Breast epithelium (tissue), 4 donors: ENCODE data around the gene DMD. TPM values are rescaled to one million over a fixed set of nuclear protein-coding genes. Genes with fewer than 3 reads are reported as not detected.

Source experiments
- DNase-seq, 2 donors: peaks; one replicate each; pipeline ENCODE4 v3.0.0-alpha.2; 2019; ENCODE audit warnings: low spot score in 2 of 2
- H3K27ac ChIP-seq, 2 donors: fragments of 200-600 bp; sonication (generic) in 1 of 2; one replicate each; pipeline ENCODE4 v1.5.1; 2016 to 2019; ENCODE audit warnings: mild to moderate bottlenecking in 1 of 2
- H3K27me3 ChIP-seq, 2 donors: fragments of 200-600 bp; sonication (generic) in 1 of 2; one replicate each; pipeline versions ENCODE4 v1.5.1 to v1.6.0; 2017 to 2019; ENCODE audit warnings: control low read depth in 1 of 2, mild to moderate bottlenecking in 1 of 2
- H3K36me3 ChIP-seq: fragments of 200-600 bp; one replicate; pipeline ENCODE4 v1.5.1; 2019
- H3K4me1 ChIP-seq, 2 donors: fragments of 200-600 bp; sonication (generic); one replicate each; pipeline ENCODE4 v1.5.1; 2016 to 2019; ENCODE audit warnings: control low read depth in 1 of 2
- H3K4me3 ChIP-seq, 3 donors: fragments of 200-600 bp; sonication (generic); 1 replicate in 2 of 3; 2 replicates in 1 of 3; pipeline ENCODE4 v1.5.1; 2016 to 2019; ENCODE audit warnings: mild to moderate bottlenecking in 3 of 3, moderate library complexity in 2 of 3
- H3K9me3 ChIP-seq, 2 donors: fragments of 200-600 bp; sonication (generic) in 1 of 2; one replicate each; pipeline ENCODE4 v1.5.1; 2016 to 2019; ENCODE audit warnings: control low read depth in 1 of 2
- POLR2A ChIP-seq: fragments of 450-650 bp; IDR thresholded peaks from one replicate; pipeline ENCODE4 v1.6.1; 2016; ENCODE audit warnings: antibody characterized with exemption, mild to moderate bottlenecking, moderate library complexity
- POLR2AphosphoS5 ChIP-seq, 3 donors: sonication (generic); formaldehyde crosslinking; IDR thresholded peaks; one replicate each; pipeline ENCODE4 v1.6.1; 2017; ENCODE audit warnings: antibody characterized with exemption in 3 of 3
- intact Hi-C: fragments of 100-400 bp; cut with DNase I; formaldehyde crosslinking; loops from one replicate; pipeline ENCODE4 v1.15.1; 2023; ENCODE audit warnings: low total_unique reads
- total RNA-seq, 3 donors: library from RNA; depleted of rRNA; stranded (reverse); fragments of >200 nt; gene quantifications; one replicate each; pipeline ENCODE4 v1.1.0, GENCODE V29; 2016
- TF ChIP-seq, protein P1 (sequence below), 3 donors: fragments of 450-650 bp; IDR thresholded peaks; one replicate each; pipeline ENCODE4 v1.5.1; 2016 to 2017; ENCODE audit warnings: antibody characterized with exemption in 3 of 3, mild to moderate bottlenecking in 3 of 3, moderate library complexity in 3 of 3

Gene DMD
- total RNA-seq, 3 donors from 2014 or later: 57.0 to 135 (median 65.2) TPM

DNA sequence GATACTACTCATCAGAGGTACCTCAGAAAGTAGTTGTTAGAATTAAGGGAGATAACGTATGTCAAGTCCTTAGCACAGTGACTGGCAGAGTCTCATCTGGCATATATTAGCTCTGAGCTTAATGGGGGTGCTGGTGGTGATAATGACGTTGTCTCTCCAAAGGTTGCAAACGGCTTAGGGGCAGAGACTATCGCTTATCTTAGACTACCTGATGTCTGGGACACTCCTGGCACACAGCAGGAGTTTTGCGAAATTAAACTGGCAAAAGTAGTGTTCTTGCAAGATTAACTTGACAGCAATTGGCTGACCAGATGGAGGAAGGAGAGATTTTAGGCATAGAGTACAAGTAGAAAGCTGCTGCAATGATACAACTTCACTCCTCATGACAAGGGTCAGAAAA, 1839.4 kb downstream of the DMD start:
- intact Hi-C loops: no loop called here
- Histone ChIP-seq H3K27me3 (peaks cover 0 to 10% of the 10 kb centered on the region in 2 donors), H3K4me3 (no peak overlapping the region), H3K36me3 (no peaks in the 10 kb centered on the region), H3K4me1 (no peaks in the 10 kb centered on the region), H3K27ac (no peak overlapping the region), H3K9me3 (peaks cover 0 to 5% of the 10 kb centered on the region in 2 donors)
- no peak for TF ChIP-seq POLR2A
- TF ChIP-seq POLR2AphosphoS5 (IDR thresholded peaks at IDR 0.05): no peak
- TF ChIP-seq, protein P1, sequence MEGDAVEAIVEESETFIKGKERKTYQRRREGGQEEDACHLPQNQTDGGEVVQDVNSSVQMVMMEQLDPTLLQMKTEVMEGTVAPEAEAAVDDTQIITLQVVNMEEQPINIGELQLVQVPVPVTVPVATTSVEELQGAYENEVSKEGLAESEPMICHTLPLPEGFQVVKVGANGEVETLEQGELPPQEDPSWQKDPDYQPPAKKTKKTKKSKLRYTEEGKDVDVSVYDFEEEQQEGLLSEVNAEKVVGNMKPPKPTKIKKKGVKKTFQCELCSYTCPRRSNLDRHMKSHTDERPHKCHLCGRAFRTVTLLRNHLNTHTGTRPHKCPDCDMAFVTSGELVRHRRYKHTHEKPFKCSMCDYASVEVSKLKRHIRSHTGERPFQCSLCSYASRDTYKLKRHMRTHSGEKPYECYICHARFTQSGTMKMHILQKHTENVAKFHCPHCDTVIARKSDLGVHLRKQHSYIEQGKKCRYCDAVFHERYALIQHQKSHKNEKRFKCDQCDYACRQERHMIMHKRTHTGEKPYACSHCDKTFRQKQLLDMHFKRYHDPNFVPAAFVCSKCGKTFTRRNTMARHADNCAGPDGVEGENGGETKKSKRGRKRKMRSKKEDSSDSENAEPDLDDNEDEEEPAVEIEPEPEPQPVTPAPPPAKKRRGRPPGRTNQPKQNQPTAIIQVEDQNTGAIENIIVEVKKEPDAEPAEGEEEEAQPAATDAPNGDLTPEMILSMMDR (IDR thresholded peaks at IDR 0.05): no peak
- no peak for DNase-seq

DNA sequence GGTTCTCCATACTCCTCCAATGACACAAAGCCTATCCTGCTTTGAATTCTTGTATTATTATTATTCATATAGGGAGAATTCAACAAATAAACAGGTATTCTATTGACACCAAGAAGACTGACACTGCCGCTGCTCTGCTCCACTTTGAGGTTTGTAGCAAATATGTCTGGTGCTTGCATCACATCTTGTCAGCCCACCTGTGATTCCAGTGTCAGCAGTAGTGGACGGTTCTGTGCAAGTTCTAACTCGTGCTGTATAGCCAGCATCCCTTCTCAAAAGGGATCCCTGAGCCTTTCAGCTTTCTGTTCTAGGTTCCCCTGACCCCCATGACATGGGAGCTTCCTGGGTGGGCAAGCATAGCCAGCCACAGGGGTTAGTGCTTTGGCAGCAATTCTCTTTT, 1843.5 kb downstream of the DMD start:
- no peak overlapping the region for H3K27ac ChIP-seq
- H3K36me3 ChIP-seq: no peaks in the 10 kb centered on the region
- intact Hi-C loops: no loop called here

GRCh38 chrX:31366041-31366440, 1845.3 kb downstream of the DMD start:
- DNase-seq: no peak
- intact Hi-C loops: no loop called here
- no peak overlapping the region for H3K4me3 ChIP-seq
- H3K4me1 ChIP-seq: no peaks in the 10 kb centered on the region
- H3K36me3 ChIP-seq: no peaks in the 10 kb centered on the region
- H3K27ac ChIP-seq: no peak overlapping the region
- TF ChIP-seq, protein P1 (IDR thresholded peaks at IDR 0.05): no peak
- TF ChIP-seq POLR2A (no peak), POLR2AphosphoS5 (IDR thresholded peaks at IDR 0.05) (no peak)
- H3K9me3 ChIP-seq: peaks cover 0 to 5% of the 10 kb centered on the region in 2 donors
- H3K27me3 ChIP-seq: peaks cover 0 to 19% of the 10 kb centered on the region in 2 donors

More for the DNA sequence above, 1843.5 kb downstream of the DMD start:
- no peak for DNase-seq
- Histone ChIP-seq H3K27me3 (peaks cover 0 to 19% of the 10 kb centered on the region in 2 donors), H3K4me1 (no peaks in the 10 kb centered on the region), H3K9me3 (peaks cover 0 to 5% of the 10 kb centered on the region in 2 donors), H3K4me3 (no peak overlapping the region)
- TF ChIP-seq, protein P1 (IDR thresholded peaks at IDR 0.05): no peak
- no peak for TF ChIP-seq POLR2AphosphoS5 (IDR thresholded peaks at IDR 0.05)
- no peak for TF ChIP-seq POLR2A

DNA sequence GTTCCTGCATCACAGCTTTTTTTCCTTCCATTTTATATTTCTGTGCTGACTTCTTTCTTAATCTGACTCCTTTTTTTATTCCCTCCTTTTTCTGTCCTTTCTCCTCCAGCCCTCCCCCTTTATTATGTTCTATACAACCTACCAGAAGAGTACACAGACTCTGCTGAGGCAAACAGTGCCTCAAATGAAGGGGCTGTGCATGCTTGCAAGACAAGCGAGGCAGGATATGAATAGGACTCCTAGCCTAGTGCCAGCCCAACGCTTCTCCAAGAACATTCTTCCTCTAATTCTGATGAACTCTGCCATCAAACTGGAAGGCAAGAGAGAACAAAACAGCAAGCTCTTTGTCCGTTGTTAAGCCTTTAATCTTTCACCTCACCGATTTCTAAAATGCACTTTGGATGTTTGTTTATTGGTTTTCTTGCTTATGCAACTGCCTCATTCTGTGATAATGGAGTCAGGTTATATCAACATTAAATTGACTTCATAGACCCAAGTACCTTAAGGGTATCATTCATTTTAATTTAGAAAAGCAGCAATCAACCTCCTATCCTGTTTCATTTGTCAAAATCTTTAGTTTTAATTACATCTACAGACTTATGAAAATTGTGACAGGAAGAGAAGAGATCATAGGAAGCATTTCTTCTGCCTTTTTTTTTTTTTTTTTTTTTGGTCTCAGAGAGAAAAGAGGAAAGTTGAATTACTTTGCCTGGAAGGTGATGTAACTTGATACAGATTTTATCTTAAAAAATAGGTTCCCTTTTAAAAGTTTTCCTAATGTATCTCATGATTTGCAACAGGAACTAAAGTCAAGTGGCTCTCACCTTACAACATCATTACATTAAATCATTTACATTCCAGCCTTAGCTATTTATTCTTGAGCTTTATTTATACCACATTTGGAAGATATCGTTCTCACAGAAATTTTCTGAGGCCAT, 1854.8 kb downstream of the DMD start:
- H3K4me3 ChIP-seq: no peak overlapping the region
- no peaks in the 10 kb centered on the region for H3K36me3 ChIP-seq
- no peak for DNase-seq
- H3K27me3 ChIP-seq: peaks cover 0 to 19% of the 10 kb centered on the region in 2 donors
- intact Hi-C loops: no loop called here
- H3K27ac ChIP-seq: no peak overlapping the region
- TF ChIP-seq POLR2AphosphoS5 (IDR thresholded peaks at IDR 0.05): no peak
- TF ChIP-seq POLR2A: no peak
- TF ChIP-seq, protein P1 (IDR thresholded peaks at IDR 0.05): no peak
- H3K9me3 ChIP-seq: no peaks in the 10 kb centered on the region
- no peaks in the 10 kb centered on the region for H3K4me1 ChIP-seq
